GM23338 (cell line): ENCODE data around the gene ZNF708.

ENCODE experiments used
- CREB1 ChIP-seq: fragments of 250-450 bp; sonication (Bioruptor Pico); IDR thresholded peaks from 2 replicates; pipeline ENCODE4 v1.5.0; 2020; ENCODE audit warnings: low read depth, mild to moderate bottlenecking, moderate library complexity
- EZH2 ChIP-seq: fragments of 200-600 bp; sonication (generic); IDR thresholded peaks from one replicate; pipeline ENCODE4 v1.8.0; 2017; ENCODE audit warnings: antibody characterized with exemption, mild to moderate bottlenecking, low read depth; ENCODE audit not compliant: unreplicated experiment
- EZH2phosphoT487 ChIP-seq: fragments of 200-600 bp; sonication (generic); IDR thresholded peaks from one replicate; pipeline ENCODE4 v1.8.1; 2018; ENCODE audit warnings: antibody characterized with exemption; ENCODE audit not compliant: unreplicated experiment
- JUNB ChIP-seq: IDR thresholded peaks from one replicate; pipeline ENCODE4 v1.6.1; 2016; ENCODE audit warnings: antibody characterized with exemption; ENCODE audit not compliant: unreplicated experiment
- NANOG ChIP-seq: IDR thresholded peaks from 2 replicates; pipeline ENCODE4 v1.6.1; 2016; ENCODE audit warnings: antibody characterized with exemption, borderline replicate concordance
- POLR2AphosphoS5 ChIP-seq: IDR thresholded peaks from 2 replicates; pipeline ENCODE4 v1.6.1; 2016; ENCODE audit warnings: antibody characterized with exemption, low read depth
- REST ChIP-seq: IDR thresholded peaks from one replicate; pipeline ENCODE4 v1.6.1; 2018; ENCODE audit warnings: antibody characterized with exemption; ENCODE audit not compliant: unreplicated experiment
- STAT1 ChIP-seq: IDR thresholded peaks from one replicate; pipeline ENCODE4 v1.6.1; 2016; ENCODE audit warnings: antibody characterized with exemption; ENCODE audit not compliant: unreplicated experiment
- TF ChIP-seq, protein P1 (sequence below), 2 experiments: fragments of 200-600 bp in 1 of 2; sonication (generic) in 1 of 2; conservative IDR thresholded peaks; 2 replicates each; pipeline versions ENCODE4 v1.5.1 to v1.6.1; 2016 to 2017; ENCODE audit warnings: antibody characterized with exemption in 2 of 2, low read depth in 2 of 2, mild to moderate bottlenecking in 2 of 2, moderate library complexity in 1 of 2
- TF ChIP-seq, protein P2 (sequence below): IDR thresholded peaks from 2 replicates; pipeline ENCODE4 v1.6.1; 2016; ENCODE audit warnings: antibody characterized with exemption

- TF ChIP-seq, protein P1, sequence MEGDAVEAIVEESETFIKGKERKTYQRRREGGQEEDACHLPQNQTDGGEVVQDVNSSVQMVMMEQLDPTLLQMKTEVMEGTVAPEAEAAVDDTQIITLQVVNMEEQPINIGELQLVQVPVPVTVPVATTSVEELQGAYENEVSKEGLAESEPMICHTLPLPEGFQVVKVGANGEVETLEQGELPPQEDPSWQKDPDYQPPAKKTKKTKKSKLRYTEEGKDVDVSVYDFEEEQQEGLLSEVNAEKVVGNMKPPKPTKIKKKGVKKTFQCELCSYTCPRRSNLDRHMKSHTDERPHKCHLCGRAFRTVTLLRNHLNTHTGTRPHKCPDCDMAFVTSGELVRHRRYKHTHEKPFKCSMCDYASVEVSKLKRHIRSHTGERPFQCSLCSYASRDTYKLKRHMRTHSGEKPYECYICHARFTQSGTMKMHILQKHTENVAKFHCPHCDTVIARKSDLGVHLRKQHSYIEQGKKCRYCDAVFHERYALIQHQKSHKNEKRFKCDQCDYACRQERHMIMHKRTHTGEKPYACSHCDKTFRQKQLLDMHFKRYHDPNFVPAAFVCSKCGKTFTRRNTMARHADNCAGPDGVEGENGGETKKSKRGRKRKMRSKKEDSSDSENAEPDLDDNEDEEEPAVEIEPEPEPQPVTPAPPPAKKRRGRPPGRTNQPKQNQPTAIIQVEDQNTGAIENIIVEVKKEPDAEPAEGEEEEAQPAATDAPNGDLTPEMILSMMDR (conservative IDR thresholded peaks at IDR 0.05; ENCODE audit: low read depth in 2 of 2), result no peak
- no peak for TF ChIP-seq EZH2
- TF ChIP-seq CREB1 (CRISPR knock-in tag), result no peak
- TF ChIP-seq, protein P2, sequence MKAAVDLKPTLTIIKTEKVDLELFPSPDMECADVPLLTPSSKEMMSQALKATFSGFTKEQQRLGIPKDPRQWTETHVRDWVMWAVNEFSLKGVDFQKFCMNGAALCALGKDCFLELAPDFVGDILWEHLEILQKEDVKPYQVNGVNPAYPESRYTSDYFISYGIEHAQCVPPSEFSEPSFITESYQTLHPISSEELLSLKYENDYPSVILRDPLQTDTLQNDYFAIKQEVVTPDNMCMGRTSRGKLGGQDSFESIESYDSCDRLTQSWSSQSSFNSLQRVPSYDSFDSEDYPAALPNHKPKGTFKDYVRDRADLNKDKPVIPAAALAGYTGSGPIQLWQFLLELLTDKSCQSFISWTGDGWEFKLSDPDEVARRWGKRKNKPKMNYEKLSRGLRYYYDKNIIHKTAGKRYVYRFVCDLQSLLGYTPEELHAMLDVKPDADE, result no peak; the same call in 1 of the 2 replicates
- peak; percentile 92 for TF ChIP-seq POLR2AphosphoS5
- no peak for TF ChIP-seq REST
- TF ChIP-seq EZH2phosphoT487, result no peak
- no peak for TF ChIP-seq STAT1
- TF ChIP-seq JUNB, result no peak
- TF ChIP-seq NANOG, result no peak
These were observed at the start of gene ZNF708 for GRCh38 chr19:21328885-21329605.
